DMS153 treated with DMSO at 0.1 percent for 48 hours (cell line): ENCODE data around the gene CCDC183.
"Not testable (repeated sequence)": the region's sequence is repeated elsewhere in the genome, so short reads cannot be mapped to it uniquely, and the experiment has no call there.

Experiments used
- DNase-seq: peaks from one replicate; lab custom pipeline; 2025; ENCODE audit not compliant: unreplicated experiment; lab: John Stamatoyannopoulos, UW

The CCDC183 gene

GRCh38 chr9:136796238-136796774 lies at the start of gene CCDC183:
Gene CCDC183 (plus strand): TSS chr9:136796338. CDS start chr9:136796398, 60 bp downstream.
- DNase-seq, result no peak

DNA sequence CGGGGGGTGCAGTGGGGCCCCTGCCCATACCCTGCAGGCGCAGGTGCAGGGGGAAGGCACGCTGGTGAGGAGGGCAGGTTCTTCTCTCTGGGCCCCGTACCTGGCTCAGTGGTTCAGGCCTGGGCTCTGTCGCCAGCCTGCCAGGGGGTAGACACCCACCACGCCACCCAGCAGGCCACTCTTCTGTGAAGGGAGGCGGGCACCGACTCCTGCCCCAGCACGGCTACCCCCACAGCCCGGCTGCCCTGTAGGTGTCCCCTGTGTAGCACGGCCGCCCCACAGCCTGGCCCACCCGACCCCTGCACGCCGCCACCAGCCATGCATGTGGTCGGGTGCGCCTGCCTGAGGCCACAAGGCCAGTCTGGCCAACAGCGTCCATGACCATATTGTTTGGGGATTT lies 49.5 kb upstream of the CCDC183 start:
- no peak for DNase-seq

GRCh38 chr9:136747161-136748060 lies 48.7 kb upstream of the CCDC183 start:
- DNase-seq, result no peak

DNA sequence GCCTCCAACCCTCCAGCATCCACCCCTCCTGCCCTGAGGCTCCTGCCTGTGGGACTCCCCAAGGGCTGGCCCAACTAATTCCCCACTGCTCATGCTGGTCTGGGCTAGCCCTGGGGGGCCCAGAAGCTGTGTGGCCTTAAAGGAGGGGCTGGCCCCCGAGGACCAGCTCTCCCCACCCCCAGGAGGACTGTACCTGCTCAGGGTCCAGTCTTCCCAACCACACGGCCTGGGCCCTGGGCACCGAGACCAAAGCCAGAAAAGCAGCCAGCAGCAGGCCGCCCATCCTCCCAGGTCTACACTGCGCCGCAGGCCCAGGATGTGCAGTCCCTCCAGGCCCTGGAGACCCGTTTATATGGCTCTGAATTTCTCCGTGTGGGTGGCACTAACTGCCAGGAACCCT lies 47.9 kb upstream of the CCDC183 start, which contains the start of gene LCN6:
Gene LCN6, minus strand, starts transcription at position 325 of the 400 bp plus-strand sequence. Its CDS starts 42 bp downstream, at position 283.
- DNase-seq, result no peak

DNA sequence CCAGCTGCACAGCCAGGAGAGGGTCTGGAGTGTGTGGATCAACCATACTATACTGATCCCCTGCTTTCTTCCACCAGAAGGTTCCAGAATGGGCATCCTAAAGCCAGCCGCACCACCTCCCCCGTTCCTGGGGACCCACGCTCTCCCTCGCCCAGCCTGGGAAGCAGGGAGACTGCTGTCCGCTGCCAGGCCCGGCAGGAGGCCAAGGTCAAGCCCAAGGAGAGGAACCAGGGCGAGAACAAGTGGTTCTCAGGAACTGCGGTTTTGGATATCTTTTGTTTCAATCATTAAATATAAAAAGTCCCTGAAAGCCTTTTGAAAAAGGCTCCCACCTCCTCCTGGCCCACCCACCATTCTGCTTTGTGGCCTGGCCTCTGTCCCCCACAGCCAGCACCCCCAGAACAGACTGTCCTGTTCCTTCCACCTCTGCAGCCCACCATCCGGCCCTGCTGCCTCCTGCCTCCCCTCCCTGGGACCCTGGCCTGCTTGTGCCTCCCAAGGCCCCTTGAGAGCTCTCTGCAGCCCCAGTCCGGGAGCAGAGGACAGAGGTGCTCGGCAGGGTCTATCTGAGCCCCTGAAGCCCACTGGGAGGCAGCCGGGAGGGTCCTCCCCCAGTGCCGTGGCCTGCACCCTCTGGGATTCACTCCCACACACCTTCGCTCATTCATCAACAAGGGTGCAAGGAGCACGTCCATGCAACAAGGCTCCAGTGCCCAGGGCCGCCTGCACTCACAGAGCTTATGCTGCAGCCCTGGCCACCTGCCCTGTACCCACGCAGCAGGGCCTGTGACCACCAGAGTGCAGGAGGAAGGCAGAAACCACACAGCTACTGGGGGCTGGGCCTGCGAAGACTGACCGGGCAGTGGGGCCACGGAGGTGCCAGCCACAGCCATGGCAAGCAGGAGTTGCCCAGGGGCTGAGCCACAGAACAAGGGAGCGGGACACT lies 47.2 kb upstream of the CCDC183 start:
- no peak for DNase-seq

- no peak for DNase-seq
Measured at GRCh38 chr9:136750526-136750925, 45.6 kb upstream of the CCDC183 start.

DNA sequence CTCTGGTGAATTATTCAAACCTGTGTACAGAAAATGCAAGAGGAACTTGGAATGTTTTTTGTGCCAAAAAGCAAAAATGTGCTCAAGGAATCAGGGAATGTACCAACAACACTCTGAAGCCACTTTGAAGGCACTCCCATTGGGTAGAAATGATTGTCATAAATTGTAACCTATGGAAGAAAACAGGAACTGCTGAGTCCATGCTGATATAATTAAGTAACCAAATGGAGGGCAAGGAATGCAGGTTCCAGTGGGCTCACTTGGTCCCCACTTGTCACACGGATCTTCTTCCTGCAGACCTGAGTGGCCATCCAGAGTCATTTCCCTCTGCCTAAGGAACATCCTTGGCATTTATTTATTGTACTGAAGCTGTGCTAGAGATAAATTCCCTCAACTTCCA lies 44.9 kb upstream of the CCDC183 start:
- DNase-seq, result no peak

DNA sequence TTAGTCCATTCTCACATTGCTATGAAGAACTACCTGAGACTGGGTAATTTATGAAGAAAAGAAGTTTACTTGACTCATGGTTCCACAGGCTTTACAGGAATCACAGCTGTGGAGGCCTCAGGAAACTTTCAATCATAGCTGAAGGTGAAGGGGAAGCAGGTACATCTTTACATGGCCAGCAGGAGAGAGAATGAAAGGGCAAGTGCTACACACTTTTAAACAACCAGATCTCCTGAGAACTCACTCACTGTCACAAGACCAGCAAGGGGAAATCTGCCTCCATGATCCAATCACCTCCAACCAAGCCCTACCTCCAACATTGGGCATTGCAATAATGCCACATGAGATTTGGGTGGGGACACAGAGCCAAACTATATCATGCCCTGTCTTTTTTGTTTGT lies 44.3 kb upstream of the CCDC183 start:
- no peak for DNase-seq

DNA sequence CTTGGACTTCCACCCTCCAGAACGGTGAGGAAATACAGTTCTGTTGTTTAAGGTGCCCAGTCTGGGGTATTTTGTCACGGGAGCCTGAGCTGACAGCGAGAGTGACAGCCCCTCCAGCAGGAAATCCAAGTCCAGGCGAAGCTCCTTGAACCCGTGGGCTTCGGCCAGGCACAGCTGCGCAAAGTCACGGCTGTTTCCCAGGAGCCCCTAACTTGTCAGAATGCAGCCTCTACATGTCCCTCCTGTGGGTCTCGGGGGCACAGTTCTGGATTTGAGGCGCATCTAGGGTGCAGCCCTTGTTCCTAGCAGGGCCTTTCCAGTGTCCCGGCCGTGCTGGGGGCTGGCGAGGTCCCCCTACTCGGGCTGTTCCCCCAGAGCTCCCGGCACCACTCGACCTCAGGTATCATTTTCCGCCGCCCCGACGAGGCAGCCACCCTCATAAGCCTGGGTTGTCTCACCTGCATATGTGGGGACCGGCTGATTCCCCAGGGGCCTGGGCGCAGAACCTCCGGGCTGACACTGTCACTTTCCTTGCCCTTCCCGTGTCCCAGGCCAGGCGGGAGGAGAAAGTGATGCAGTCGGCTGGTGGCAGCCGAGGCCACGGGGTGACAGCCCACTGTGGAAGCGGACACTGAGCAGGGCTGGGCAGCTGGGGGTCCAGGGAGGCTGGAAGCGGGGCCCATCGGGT lies 42.6 kb upstream of the CCDC183 start:
- DNase-seq, result no peak

DNA sequence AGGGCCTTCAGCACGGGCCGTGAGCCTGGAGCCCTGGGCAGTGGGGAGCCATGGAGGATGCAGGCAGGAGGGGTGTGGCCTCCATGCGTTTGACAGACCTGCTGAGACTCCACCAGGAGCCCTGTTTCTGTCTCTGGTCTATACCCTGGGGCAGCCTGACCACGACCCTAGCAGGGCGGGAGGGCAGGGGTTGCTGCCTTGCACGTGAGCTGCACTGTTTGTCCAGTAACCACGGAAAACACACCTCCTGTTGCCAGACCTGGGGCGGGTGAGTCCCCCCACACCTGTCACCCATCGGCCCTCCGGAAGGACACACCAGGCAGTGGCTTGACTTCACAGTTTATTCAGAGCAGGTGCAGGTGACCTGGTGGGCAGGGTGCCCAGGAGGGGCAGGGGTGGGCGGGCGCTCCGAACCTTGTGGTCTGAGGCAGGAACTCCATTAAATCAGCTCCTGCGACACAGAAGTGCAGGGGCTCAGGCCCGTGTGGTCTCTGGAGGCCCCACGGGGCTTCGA lies 42.0 kb upstream of the CCDC183 start:
- no peak for DNase-seq

- no peak for DNase-seq
Measured at GRCh38 chr9:136754626-136755301, 41.4 kb upstream of the CCDC183 start.

DNA sequence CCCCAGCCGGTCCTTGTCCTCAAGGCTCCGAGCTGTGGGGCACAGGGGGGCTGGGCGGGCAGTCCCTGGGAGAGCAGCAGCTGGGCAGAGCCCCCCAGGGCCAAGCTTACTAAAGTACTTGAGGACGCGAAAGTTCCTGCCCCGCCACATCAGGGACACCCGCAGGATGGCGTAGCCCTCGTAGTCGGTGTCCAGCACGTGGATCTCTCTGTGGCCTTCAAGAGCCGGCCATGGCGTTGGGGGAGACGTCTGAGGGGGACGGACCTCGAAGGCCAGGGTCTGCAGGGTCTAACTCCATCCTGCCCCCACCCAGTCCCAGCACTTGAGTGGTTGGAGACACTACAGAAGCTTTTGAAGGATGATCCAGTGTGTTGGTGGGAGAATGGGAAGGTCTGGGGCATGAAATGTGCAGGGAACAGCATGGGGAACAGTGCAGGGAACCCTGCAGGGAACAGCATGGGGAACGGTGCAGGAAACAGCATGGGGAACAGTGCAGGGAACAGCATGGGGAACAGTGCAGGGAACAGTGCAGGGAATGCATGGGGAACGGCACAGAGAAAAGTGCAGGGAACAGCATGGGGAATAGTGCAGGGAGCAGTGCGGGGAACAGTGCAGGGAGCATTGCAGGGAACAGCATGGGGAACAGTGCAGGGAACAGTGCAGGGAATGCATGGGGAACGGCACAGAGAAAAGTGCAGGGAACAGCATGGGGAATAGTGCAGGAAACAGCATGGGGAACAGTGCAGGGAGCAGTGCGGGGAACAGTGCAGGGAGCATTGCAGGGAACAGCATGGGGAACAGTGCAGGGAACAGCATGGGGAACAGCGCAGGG lies 40.6 kb upstream of the CCDC183 start:
- DNase-seq, result not testable (repeated sequence)

DNA sequence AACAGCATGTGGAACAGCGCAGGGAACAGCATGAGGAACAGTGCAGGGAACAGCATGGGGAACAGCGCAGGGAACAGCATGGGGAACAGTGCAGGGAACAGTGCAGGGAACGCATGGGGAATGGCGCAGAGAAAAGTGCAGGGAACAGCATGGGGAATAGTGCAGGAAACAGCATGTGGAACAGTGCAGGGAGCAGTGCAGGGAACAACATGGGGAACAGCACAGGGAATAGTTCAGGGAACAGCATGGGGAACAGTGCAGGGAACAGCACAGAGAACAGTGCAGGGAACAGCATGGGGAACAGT lies 40.1 kb upstream of the CCDC183 start:
- no peak for DNase-seq

DNA sequence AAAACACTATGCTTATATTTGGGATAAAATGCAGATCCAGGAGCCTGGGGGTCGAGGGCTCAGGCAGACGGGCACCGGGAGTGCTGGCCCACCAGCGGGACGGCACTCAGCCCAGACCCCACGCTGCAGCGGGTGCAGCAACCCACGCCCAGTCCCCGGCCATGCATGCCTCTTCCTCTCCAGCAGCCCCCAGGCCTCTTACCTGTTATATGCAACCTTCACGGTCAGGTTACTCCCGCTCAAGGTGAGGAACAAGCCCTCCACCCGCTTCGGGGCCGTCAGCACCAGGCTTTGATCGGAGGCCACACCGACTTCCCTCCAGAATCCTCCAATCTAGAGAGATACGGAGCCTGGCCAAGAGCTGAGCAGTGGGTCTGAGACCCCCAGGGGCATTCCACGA lies 39.3 kb upstream of the CCDC183 start:
- DNase-seq, result no peak

GRCh38 chr9:136757328-136757727 lies 38.8 kb upstream of the CCDC183 start:
- no peak for DNase-seq

GRCh38 chr9:136757751-136758140 lies 38.4 kb upstream of the CCDC183 start:
- DNase-seq, result no peak

GRCh38 chr9:136759001-136759400 lies 37.1 kb upstream of the CCDC183 start:
- DNase-seq, result no peak

DNA sequence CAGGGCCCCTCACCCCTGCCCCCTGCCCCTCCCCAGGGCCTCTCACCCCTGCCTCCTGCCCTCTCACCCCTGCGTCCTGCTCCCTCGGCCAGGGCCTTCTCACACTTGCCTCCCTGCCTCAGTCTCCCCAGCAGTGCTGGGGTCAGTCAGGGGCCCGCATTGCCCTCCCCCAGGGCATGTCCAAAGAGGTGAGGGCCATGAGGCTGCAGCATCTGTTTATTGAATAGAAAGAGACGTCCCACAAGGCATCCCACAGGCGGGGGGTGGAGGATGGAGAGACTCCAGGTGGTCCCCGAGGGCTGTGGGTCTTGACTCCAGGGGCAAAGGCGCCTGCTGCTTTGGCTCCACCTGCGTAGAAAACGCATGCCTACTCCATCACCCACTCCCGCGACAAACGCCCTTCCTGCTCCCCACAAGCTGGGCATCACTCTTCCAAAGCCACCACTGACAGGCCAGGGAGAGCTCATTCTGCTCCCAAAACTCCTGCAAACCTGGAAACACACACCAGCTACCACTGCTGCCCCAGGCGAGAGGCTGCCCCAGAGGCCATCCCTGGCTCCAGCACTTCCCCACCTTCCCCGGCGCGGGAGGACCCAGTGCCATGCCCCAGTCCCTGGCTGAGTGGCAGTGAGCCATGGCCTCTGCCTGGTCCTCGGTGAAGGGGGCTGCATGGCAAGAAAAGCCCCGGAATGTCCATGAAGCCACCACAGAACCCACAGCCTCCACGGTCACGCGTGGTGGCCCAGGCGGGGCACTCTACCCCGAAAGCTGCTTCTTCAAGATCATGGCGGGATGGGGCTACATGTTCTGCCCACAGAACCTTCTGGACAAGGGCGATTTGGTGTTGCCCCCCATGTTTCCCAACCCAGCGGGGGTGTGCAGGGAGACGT lies 36.5 kb upstream of the CCDC183 start:
- no peak for DNase-seq
